Vagina (tissue), 2 donors: ENCODE measurements around the gene HPN.

ENCODE experiments used
- CTCF ChIP-seq, 3 experiments: fragments of 450-650 bp in 2 of 3; fragments of 200-600 bp in 1 of 3; sonication (generic) in 1 of 3; IDR thresholded peaks; one replicate each; pipeline ENCODE4 v1.5.1; 2017 to 2019; ENCODE audit warnings: antibody characterized with exemption in 3 of 3, mild to moderate bottlenecking in 2 of 3, moderate library complexity in 2 of 3
- POLR2AphosphoS5 ChIP-seq, 2 donors: sonication (generic); formaldehyde crosslinking; IDR thresholded peaks; one replicate each; pipeline ENCODE4 v1.9.0; 2017; ENCODE audit warnings: antibody characterized with exemption in 2 of 2, mild to moderate bottlenecking in 2 of 2, low read depth in 1 of 2; ENCODE audit not compliant: insufficient read depth in 1 of 2

GRCh38 chr19:35042056-35042730 lies 672 bp downstream of the HPN start:
- TF ChIP-seq CTCF (IDR thresholded peaks at IDR 0.05) (no peak), POLR2AphosphoS5 (IDR thresholded peaks at IDR 0.05; ENCODE audit: insufficient read depth in 1 of 2, low read depth in 1 of 2) (no peak)
